Esophagus muscularis mucosa (tissue), 4 donors: ENCODE data around the gene SYT9. TPM values are rescaled to one million over a fixed set of nuclear protein-coding genes. Genes with fewer than 3 reads are reported as not detected.

ENCODE experiments used
- DNase-seq: peaks from one replicate; pipeline ENCODE4 v3.0.0-alpha.2; 2017; ENCODE audit errors: extremely low spot score
- H3K27ac ChIP-seq, 4 donors: fragments of 200-600 bp; sonication (generic); replicated peaks in 1 of 4; 1 replicate in 3 of 4; 2 replicates in 1 of 4; pipeline ENCODE4 v1.5.1; 2016 to 2019; ENCODE audit warnings: mild to moderate bottlenecking in 1 of 4
- H3K27me3 ChIP-seq, 4 donors: fragments of 200-600 bp; sonication (generic); one replicate each; pipeline versions ENCODE4 v1.5.1 to v1.6.0; 2016 to 2019
- H3K36me3 ChIP-seq, 4 donors: fragments of 200-600 bp; sonication (generic); one replicate each; pipeline ENCODE4 v1.5.1; 2016 to 2019
- H3K4me1 ChIP-seq, 4 donors: fragments of 200-600 bp; sonication (generic); one replicate each; pipeline ENCODE4 v1.5.1; 2016 to 2019
- H3K4me3 ChIP-seq, 4 donors: fragments of 200-600 bp; sonication (generic); 1 replicate in 2 of 4; 2 replicates in 2 of 4; pipeline ENCODE4 v1.5.1; 2016 to 2019; ENCODE audit warnings: mild to moderate bottlenecking in 4 of 4, moderate library complexity in 1 of 4
- H3K9me3 ChIP-seq, 4 donors: fragments of 200-600 bp; sonication (generic); 1 replicate in 3 of 4; 2 replicates in 1 of 4; pipeline ENCODE4 v1.5.1; 2016 to 2019
- CTCF ChIP-seq, 3 experiments: fragments of 200-600 bp in 2 of 3; fragments of 450-650 bp in 1 of 3; sonication (generic) in 2 of 3; IDR thresholded peaks; one replicate each; pipeline ENCODE4 v1.5.1; 2017 to 2019; ENCODE audit warnings: antibody characterized with exemption in 3 of 3, mild to moderate bottlenecking in 2 of 3, moderate library complexity in 1 of 3
- EP300 ChIP-seq: sonication (generic); formaldehyde crosslinking; IDR thresholded peaks from one replicate; pipeline ENCODE4 v1.6.1; 2017; ENCODE audit warnings: antibody characterized with exemption
- POLR2A ChIP-seq: fragments of 450-650 bp; IDR thresholded peaks from one replicate; pipeline ENCODE4 v1.6.1; 2017; ENCODE audit warnings: antibody characterized with exemption, moderate library complexity, mild to moderate bottlenecking, low read depth
- POLR2AphosphoS5 ChIP-seq, 2 donors: sonication (generic); formaldehyde crosslinking; IDR thresholded peaks; one replicate each; pipeline ENCODE4 v1.6.1; 2017; ENCODE audit warnings: antibody characterized with exemption in 2 of 2
- WGBS: methylation state at CpG from one replicate; pipeline ENCODE4 v1.1.5; 2018; 5-methylcytosine and 5-hydroxymethylcytosine counted together
- intact Hi-C: fragments of 100-400 bp; cut with DNase I; formaldehyde crosslinking; loops from one replicate; pipeline ENCODE4 v1.15.1; 2023
- total RNA-seq, 4 donors: library from RNA; depleted of rRNA; stranded (reverse); fragments of >200 nt; gene quantifications; one replicate each; pipeline versions ENCODE4 v1.1.0 to v1.2.1, GENCODE V29; 2016

The SYT9 gene
- total RNA-seq, 4 donors from 2014 or later, result 0.13 to 0.33 (median 0.29) TPM; not detected in 1

- Histone ChIP-seq H3K27me3 (peaks cover 0 to 3% (median 0%) of the 10 kb centered on the region in 4 donors), H3K36me3 (peaks cover 0 to 7% (median 0%) of the 10 kb centered on the region in 4 donors), H3K9me3 (no peaks in the 10 kb centered on the region), H3K4me1 (peaks cover 0 to 2% (median 0%) of the 10 kb centered on the region in 4 donors), H3K27ac (no peak overlapping the region), H3K4me3 (no peak overlapping the region)
- intact Hi-C loops, result no loop called here
- 92% methylated on average over 1 of the region's 1 CpG for WGBS
- TF ChIP-seq EP300 (no peak), POLR2A (no peak), CTCF (IDR thresholded peaks at IDR 0.05) (no peak), POLR2AphosphoS5 (IDR thresholded peaks at IDR 0.05) (no peak)
- no peak for DNase-seq
Measured at GRCh38 chr11:7492253-7492652, 240.5 kb downstream of the SYT9 start.

DNA sequence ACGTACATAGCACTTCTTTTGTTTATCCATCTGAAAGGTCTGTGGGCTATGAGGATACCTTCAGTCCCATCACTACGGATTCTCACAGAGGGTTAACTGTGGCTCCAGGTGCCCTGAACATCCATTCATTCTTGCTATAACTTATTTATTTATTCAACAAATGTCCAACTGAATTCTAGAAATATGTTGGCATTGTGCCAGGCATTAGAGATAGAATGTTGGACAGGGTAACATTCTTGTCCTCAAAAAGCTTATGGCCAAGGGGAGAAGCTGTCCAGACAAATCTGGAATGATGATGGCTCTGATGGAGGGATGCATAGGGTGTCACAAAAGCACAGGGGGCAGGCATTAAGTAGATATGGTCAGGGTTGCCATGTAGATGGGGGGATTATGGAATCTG is 242.0 kb downstream of the SYT9 start:
- no peaks in the 10 kb centered on the region for H3K9me3 ChIP-seq

GRCh38 chr11:7494086-7494745 is 242.5 kb downstream of the SYT9 start:
- H3K9me3 ChIP-seq, result no peaks in the 10 kb centered on the region
- no peak overlapping the region for H3K27ac ChIP-seq
- no peak for DNase-seq
- no peaks in the 10 kb centered on the region for H3K36me3 ChIP-seq
- no peak for TF ChIP-seq EP300
- TF ChIP-seq POLR2A, result no peak
- no peak for TF ChIP-seq POLR2AphosphoS5 (IDR thresholded peaks at IDR 0.05)
- TF ChIP-seq CTCF (IDR thresholded peaks at IDR 0.05), result no peak
- H3K4me1 ChIP-seq, result no peaks in the 10 kb centered on the region
- 84% methylated on average over 5 of the region's 5 CpGs for WGBS
- no peak overlapping the region for H3K4me3 ChIP-seq
- H3K27me3 ChIP-seq, result peaks cover 0 to 3% (median 0%) of the 10 kb centered on the region in 4 donors
- intact Hi-C loops, result no loop called here

More for the DNA sequence above, 242.0 kb downstream of the SYT9 start:
- Histone ChIP-seq H3K4me3 (no peak overlapping the region), H3K27me3 (peaks cover 0 to 3% (median 0%) of the 10 kb centered on the region in 4 donors), H3K36me3 (no peaks in the 10 kb centered on the region), H3K27ac (no peak overlapping the region), H3K4me1 (no peaks in the 10 kb centered on the region)
- 85% methylated on average over 2 of the region's 2 CpGs for WGBS
- TF ChIP-seq POLR2AphosphoS5 (IDR thresholded peaks at IDR 0.05), result no peak
- no peak for TF ChIP-seq POLR2A
- TF ChIP-seq CTCF (IDR thresholded peaks at IDR 0.05), result no peak
- TF ChIP-seq EP300, result no peak
- intact Hi-C loops, result no loop called here
- DNase-seq, result no peak

DNA sequence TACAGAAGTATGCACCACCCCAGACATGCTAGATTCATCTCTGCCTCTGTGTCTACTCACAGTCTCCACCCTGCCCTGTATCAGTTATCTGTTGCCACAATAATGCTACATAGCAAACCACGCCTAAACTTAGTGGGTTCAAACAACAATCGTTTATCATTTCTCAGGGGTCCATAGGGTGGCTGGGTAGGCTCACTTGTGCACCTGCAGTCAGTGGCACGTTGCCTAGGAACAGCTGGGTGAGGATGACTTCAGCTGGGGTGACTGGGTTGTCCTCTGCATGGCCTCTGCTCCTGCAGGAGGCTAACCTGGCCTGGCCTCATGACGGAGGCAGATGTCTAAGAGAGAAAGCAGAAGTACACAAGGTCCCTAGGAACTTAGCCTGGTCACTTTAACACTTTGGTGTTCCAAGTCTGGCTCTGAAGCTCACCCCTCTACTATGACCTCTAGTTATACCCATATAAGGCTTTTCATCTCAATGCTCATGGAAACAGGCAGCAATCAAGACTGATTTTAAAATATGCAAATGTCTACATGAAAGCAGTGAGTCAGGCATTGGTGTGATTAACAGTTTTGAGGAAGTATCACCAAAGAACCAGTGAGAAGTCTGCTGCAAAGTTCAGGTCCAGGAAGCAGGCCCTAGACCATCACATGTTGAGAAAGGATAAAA is 244.3 kb downstream of the SYT9 start:
- no peak for DNase-seq
- H3K4me1 ChIP-seq, result no peaks in the 10 kb centered on the region
- WGBS, result 76% methylated on average over 4 of the region's 4 CpGs
- no peak overlapping the region for H3K4me3 ChIP-seq
- H3K27me3 ChIP-seq, result peaks cover 0 to 3% (median 0%) of the 10 kb centered on the region in 4 donors
- TF ChIP-seq POLR2AphosphoS5 (IDR thresholded peaks at IDR 0.05), result no peak
- no peak for TF ChIP-seq EP300
- no peaks in the 10 kb centered on the region for H3K9me3 ChIP-seq
- no peaks in the 10 kb centered on the region for H3K36me3 ChIP-seq
- H3K27ac ChIP-seq, result no peak overlapping the region
- intact Hi-C loops, result no loop called here

DNA sequence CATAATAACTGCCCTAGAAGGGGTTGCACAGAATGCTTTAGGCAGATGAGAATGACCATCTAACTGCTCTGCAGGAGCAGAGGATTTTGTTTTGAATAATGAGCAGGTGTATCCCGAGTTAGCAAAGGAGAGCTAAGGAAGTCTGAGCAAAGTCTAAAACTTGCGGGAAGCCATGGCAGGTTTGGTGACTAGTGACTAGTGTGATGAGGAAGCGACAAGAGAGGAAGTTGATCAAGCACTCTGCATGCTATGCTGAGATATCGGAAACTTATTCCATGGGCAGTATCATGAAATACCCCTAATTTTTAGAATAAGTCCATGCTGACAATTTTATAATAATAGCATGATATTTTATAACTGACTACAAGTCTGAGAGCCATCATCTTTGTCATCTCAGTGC is 246.5 kb downstream of the SYT9 start:
- TF ChIP-seq POLR2A (no peak), CTCF (IDR thresholded peaks at IDR 0.05) (no peak), POLR2AphosphoS5 (IDR thresholded peaks at IDR 0.05) (no peak), EP300 (no peak)
- intact Hi-C loops, result no loop called here
- WGBS, result 72% methylated on average over 4 of the region's 4 CpGs
- Histone ChIP-seq H3K9me3 (no peaks in the 10 kb centered on the region), H3K4me3 (no peak overlapping the region), H3K27me3 (no peaks in the 10 kb centered on the region), H3K4me1 (no peaks in the 10 kb centered on the region), H3K27ac (no peak overlapping the region), H3K36me3 (no peaks in the 10 kb centered on the region)
- no peak for DNase-seq
